GOT3 (cell line): ENCODE data around the gene GNA15.

Experiments used
- DNase-seq: peaks from one replicate; lab custom pipeline; 2025; ENCODE audit warnings: mixed read lengths; lab: John Stamatoyannopoulos, UW

GNA15 gene

DNA sequence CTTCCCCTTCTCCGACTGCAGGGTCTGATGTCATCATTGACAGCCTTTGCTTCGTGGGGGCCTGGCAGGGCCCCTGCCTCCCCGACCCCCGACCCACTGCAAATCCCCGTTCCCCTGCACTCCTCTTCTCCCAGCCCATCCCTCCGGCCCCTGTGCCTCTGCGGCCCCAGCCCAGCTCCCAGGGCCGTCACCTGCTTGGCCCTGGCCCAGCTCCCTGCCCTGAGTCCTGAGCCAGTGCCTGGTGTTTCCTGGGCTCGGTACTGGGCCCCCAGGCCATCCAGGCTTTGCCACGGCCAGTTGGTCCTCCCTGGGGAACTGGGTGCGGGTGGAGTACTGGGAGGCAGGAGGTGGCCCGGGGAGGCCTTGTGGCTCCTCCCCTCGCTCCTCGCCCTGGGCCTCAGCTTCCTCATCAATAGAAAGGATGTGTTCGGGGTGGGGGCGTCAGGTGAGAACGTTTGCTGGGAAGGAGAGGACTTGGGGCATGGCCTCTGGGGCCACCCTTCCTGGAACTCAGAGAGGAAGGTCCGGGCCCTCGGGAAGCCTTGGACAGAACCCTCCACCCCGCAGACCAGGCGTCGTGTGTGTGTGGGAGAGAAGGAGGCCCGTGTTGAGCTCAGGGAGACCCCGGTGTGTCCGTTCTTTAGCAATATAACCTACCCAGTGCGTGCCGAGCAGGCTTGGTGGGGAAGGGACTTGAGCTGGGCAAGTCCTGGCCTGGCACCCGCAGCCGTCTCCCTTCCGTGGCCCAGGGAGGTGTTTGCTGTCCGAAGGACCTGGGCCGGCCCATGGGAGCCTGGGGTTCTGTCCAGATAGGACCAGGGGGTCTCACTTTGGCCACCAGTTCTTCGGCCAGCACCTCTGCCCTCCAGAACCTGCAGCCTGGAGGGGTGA, 72.7 kb downstream of the GNA15 start:
- DNase-seq = no peak

DNA sequence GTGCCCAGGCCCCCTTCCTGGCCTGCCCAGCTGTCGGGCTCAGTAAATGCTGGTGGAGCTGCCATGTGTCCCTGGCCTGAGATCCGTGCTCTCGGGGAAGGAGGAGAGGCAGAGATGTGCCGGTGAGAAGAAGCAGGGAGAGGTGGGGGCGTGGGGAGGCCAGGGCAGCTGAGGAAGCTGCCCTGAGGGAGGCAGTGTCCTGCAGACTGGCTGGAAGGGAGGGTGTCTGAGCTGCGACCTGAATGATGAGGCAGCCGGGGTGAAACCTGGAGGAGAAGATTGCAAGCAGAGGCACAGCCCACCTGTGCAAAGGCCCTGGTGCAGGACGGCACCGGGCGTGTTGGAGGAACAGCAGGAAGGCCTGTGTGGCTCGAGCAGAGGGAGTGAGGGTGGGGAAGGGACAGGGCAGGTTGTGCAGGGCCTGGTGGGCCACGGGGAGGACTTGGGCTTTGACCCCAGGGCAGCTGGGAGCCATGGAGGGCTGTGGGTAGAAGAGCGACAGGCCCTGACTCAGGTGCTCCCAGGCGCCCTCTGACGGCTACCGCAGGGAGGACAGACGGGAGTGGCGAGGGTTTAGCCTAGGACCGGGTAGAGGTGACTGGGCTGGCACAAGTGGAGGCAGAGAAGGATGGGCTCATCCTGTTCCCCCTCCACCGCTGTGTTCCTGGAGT, 74.6 kb downstream of the GNA15 start:
- DNase-seq = no peak

DNA sequence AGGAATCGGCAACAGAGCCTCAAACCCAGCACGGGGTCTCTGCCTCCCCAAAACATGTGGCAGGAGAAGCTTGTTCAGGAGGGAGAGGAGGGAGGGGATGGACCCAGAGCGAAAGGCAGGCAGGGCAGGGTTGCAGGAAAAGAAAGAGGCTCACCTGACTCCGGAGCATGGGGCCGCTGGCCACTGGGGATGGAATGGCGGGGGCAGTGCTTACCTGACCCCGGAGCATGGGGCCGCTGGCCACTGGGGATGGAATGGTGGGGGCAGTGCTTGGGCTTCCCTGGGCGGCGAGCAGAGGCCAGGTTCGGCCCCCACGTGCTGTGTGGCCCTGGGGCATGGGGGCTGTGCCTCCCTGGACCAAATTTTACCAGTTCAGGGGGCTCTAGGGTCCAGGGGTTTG, 75.4 kb downstream of the GNA15 start:
- DNase-seq = no peak

DNA sequence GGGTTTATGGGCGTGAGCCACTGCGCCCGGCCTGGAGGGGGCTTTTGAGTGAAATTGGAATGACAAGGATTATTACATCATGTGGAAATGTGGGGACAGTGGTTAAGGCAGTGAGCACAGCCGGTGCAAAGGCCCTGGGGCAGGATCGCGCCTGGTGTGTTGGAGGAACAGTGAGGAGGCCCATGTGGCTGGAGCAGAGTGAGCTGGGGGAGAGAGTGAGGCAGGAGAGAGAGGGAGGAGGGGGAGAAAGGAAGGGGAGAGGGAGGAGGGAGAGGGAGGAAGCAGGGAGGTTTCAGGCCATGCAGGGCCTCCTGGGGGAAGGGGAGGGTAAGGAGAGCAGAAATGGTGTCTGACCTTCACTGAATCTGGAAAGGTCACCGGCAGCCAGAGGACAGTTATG, 77.3 kb downstream of the GNA15 start:
- DNase-seq = no peak
